Ascending aorta (tissue), 2 donors: ENCODE measurements around the gene BRD8. TPM values are rescaled to one million over a fixed set of nuclear protein-coding genes. Genes with fewer than 3 reads are reported as not detected.
"Not testable (repeated sequence)": the region's sequence is repeated elsewhere in the genome, so short reads cannot be mapped to it uniquely, and the experiment has no call there.

Experiments
- DNase-seq, 2 donors: peaks; one replicate each; pipeline ENCODE4 v3.0.0-alpha.2; 2019; ENCODE audit warnings: low spot score in 2 of 2
- H3K27ac ChIP-seq, 2 donors: fragments of 200-600 bp; sonication (generic); one replicate each; pipeline ENCODE4 v1.5.1; 2016 to 2017; ENCODE audit warnings: mild to moderate bottlenecking in 1 of 2
- H3K27me3 ChIP-seq: fragments of 200-600 bp; sonication (generic); one replicate; pipeline ENCODE4 v1.5.1; 2017
- H3K36me3 ChIP-seq, 2 donors: fragments of 200-600 bp; sonication (generic); one replicate each; pipeline ENCODE4 v1.5.1; 2016
- H3K4me1 ChIP-seq, 2 donors: fragments of 200-600 bp; sonication (generic); one replicate each; pipeline ENCODE4 v1.5.1; 2016 to 2017; ENCODE audit warnings: mild to moderate bottlenecking in 1 of 2
- H3K4me3 ChIP-seq, 2 donors: fragments of 200-600 bp; sonication (generic); one replicate each; pipeline ENCODE4 v1.5.1; 2016 to 2017; ENCODE audit warnings: mild to moderate bottlenecking in 1 of 2
- H3K9me3 ChIP-seq, 2 donors: fragments of 200-600 bp; sonication (generic); one replicate each; pipeline ENCODE4 v1.5.1; 2016
- intact Hi-C: fragments of 100-400 bp; cut with DNase I; formaldehyde crosslinking; loops from one replicate; pipeline ENCODE4 v1.15.1; 2023
- total RNA-seq: library from RNA; depleted of rRNA; stranded (reverse); fragments of >200 nt; gene quantifications from one replicate; pipeline ENCODE4 v1.1.0, GENCODE V29; 2016
- TF ChIP-seq, protein P1 (sequence below), 3 experiments: fragments of 200-600 bp in 2 of 3; fragments of 450-650 bp in 1 of 3; sonication (generic) in 2 of 3; IDR thresholded peaks; one replicate each; pipeline ENCODE4 v1.5.1; 2016 to 2019; ENCODE audit warnings: antibody characterized with exemption in 3 of 3, mild to moderate bottlenecking in 1 of 3, moderate library complexity in 1 of 3

BRD8 gene
- total RNA-seq, 1 donor from 2014 or later: 18.8 TPM

- Histone ChIP-seq H3K4me1 (no peaks in the 10 kb centered on the region), H3K4me3 (no peak overlapping the region), H3K27me3 (no peaks in the 10 kb centered on the region), H3K36me3 (peaks cover 91 to 97% of the 10 kb centered on the region in 2 donors), H3K9me3 (no peaks in the 10 kb centered on the region), H3K27ac (no peak overlapping the region)
- TF ChIP-seq, protein P1, sequence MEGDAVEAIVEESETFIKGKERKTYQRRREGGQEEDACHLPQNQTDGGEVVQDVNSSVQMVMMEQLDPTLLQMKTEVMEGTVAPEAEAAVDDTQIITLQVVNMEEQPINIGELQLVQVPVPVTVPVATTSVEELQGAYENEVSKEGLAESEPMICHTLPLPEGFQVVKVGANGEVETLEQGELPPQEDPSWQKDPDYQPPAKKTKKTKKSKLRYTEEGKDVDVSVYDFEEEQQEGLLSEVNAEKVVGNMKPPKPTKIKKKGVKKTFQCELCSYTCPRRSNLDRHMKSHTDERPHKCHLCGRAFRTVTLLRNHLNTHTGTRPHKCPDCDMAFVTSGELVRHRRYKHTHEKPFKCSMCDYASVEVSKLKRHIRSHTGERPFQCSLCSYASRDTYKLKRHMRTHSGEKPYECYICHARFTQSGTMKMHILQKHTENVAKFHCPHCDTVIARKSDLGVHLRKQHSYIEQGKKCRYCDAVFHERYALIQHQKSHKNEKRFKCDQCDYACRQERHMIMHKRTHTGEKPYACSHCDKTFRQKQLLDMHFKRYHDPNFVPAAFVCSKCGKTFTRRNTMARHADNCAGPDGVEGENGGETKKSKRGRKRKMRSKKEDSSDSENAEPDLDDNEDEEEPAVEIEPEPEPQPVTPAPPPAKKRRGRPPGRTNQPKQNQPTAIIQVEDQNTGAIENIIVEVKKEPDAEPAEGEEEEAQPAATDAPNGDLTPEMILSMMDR (IDR thresholded peaks at IDR 0.05): no peak
- no peak for DNase-seq
- intact Hi-C loops: no loop called here
These were observed 17.7 kb downstream of the BRD8 start for GRCh38 chr5:138160706-138161105.

DNA sequence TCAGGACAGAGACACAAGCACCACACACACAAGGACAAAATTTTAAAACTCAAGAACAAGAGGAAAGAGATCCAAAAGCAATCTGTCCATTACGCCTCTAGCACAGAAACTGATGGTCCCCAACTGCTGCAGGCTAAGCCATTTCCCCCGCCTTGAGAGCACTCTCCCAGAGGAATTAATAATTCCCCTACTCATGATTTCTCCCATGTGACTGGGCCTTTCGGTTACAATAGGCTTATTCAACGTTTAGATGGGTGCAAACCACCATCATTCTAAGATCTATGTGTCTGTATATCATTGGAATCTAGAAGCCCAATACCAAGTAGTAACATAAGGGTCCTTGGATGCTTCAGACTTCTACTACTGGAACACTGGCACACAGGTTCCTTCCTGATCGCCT lies 18.8 kb downstream of the BRD8 start:
- Histone ChIP-seq H3K27me3 (no peaks in the 10 kb centered on the region), H3K36me3 (peaks cover 80 to 87% of the 10 kb centered on the region in 2 donors)
- intact Hi-C loops: no loop called here

DNA sequence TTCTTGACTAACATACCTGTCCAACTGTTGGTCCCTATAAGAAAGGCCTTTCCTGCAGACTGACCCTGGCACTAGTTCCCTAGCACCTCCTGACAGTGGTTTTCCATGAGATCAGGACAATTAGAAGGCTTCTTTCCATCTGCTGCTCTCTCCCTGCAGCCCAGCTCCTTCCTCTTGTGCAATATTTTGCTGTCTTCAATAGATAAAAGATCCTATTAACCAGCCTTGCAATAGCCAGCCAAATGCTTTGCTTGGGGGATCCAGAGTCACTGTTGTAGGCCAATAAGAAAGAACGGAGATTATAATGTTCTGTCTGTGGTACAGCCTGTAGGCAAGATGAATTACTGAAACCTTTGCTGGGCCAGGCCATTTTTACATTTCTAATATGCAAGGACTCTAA lies 20.8 kb downstream of the BRD8 start:
- no peak for DNase-seq
- Histone ChIP-seq H3K27me3 (no peaks in the 10 kb centered on the region), H3K4me1 (no peaks in the 10 kb centered on the region), H3K9me3 (no peaks in the 10 kb centered on the region), H3K4me3 (no peak overlapping the region), H3K36me3 (peaks cover 60 to 66% of the 10 kb centered on the region in 2 donors), H3K27ac (no peak overlapping the region)
- intact Hi-C loops: no loop called here
- TF ChIP-seq, protein P1 (IDR thresholded peaks at IDR 0.05): no peak

More for the DNA sequence above, 18.8 kb downstream of the BRD8 start:
- Histone ChIP-seq H3K4me1 (no peaks in the 10 kb centered on the region), H3K9me3 (no peaks in the 10 kb centered on the region), H3K4me3 (no peak overlapping the region), H3K27ac (no peak overlapping the region)
- TF ChIP-seq, protein P1 (IDR thresholded peaks at IDR 0.05): no peak
- DNase-seq: no peak

GRCh38 chr5:138155977-138156376 lies 22.5 kb downstream of the BRD8 start:
- H3K27me3 ChIP-seq, H3K9me3 ChIP-seq, H3K4me1 ChIP-seq, H3K27ac ChIP-seq, DNase-seq, intact Hi-C loops, H3K4me3 ChIP-seq: not testable (repeated sequence)
- H3K36me3 ChIP-seq: peaks cover 43 to 50% of the 10 kb centered on the region in 2 donors

DNA sequence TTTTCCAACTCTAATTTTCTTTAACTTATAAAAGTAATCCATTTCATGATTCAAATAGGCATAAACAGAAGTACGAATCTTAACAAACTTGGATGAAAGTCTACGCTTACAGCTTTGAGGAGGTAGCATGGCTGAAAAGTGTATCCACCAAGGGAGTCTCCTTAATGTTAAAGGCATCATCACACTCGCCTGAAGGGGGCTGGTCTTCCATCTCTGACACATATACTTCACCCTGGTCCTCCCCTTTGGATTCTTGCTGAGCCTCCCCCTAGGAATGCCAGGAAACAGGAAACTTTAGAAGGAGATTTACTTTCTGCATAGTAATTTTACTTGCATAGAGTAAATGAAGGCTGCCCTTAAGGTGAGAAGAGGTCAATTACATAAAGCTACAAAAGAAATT lies 28.9 kb downstream of the BRD8 start:
- intact Hi-C loops: no loop called here

DNA sequence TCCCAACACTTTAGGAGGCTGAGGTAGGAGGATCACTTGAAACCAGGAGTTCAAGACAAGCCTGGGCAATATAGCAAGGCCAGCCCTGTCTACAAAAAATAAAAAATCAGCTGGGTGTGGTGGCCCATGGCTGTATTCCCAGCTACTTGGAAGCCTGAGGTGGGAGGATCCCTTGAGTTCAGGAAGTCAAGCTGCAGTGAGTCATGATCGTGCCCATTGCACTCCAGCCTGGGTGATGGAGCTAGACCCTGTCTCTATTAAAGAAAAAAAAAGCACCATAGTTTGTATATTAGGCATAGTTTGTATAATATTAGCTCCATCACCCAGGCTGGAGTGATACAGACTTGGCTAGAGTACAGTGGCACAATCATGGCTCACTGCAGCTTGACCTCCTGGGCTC lies 29.6 kb downstream of the BRD8 start:
- no peaks in the 10 kb centered on the region for H3K4me1 ChIP-seq
- TF ChIP-seq, protein P1 (IDR thresholded peaks at IDR 0.05): no peak

More for the DNA sequence above, 28.9 kb downstream of the BRD8 start:
- H3K4me3 ChIP-seq: no peak overlapping the region
- TF ChIP-seq, protein P1 (IDR thresholded peaks at IDR 0.05): no peak
- no peak overlapping the region for H3K27ac ChIP-seq
- H3K9me3 ChIP-seq: no peaks in the 10 kb centered on the region
- DNase-seq: no peak
- H3K36me3 ChIP-seq: no peaks in the 10 kb centered on the region
- no peaks in the 10 kb centered on the region for H3K4me1 ChIP-seq
- no peaks in the 10 kb centered on the region for H3K27me3 ChIP-seq

GRCh38 chr5:138143578-138143977 lies 34.9 kb downstream of the BRD8 start:
- H3K27ac ChIP-seq, H3K36me3 ChIP-seq, H3K4me3 ChIP-seq, intact Hi-C loops, H3K27me3 ChIP-seq, H3K9me3 ChIP-seq, DNase-seq, H3K4me1 ChIP-seq: not testable (repeated sequence)

More for the DNA sequence above, 29.6 kb downstream of the BRD8 start:
- DNase-seq: no peak
- Histone ChIP-seq H3K9me3 (no peaks in the 10 kb centered on the region), H3K27me3 (no peaks in the 10 kb centered on the region), H3K4me3 (no peak overlapping the region), H3K27ac (no peak overlapping the region), H3K36me3 (no peaks in the 10 kb centered on the region)
- intact Hi-C loops: no loop called here
